ENCODE results near the gene TRMT10C. TPM values are rescaled to one million over a fixed set of nuclear protein-coding genes. Genes with fewer than 3 reads are reported as not detected.
"Not testable (repeated sequence)": the region's sequence is repeated elsewhere in the genome, so short reads cannot be mapped to it uniquely, and the experiment has no call there.

TRMT10C gene
- total RNA-seq (2014; rRNA removed; shearing (Covaris generic)), result 24.5 and 28.1 TPM in 2 replicates

DNA sequence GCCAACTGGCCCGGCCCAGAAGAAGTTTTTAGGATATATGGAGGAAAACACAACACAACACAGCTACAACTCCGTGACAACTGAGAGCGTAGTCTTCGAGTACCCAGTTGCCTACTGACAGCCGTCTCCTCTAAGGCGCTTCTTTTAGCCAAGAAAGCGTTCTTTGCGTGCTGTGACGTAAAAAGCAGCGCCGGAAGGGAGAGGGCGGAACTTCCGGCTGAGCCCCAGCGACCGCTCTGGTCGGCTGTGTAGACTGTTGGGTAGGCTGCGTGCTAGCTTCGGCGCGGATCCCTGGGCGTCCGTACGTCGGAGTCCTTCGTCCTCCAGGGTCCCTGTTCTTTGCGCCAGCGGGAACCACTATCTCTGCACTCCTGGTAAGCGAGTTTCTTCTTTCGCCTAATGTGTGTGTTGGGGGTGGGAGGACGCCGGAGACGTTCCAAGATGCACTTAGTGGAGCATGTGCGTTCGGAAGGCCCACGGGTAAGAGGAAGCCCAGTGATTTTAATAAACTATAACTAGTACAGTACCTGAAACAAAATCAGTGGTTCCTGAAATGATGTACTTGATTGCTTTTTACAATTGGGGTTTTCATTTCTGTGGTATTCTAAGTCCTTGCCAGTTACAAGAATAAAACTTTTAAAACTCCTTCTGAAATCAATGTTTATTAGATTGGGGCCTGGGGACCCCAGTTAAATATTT is at the start of gene TRMT10C:
Gene TRMT10C (plus strand): TSS at position 239 of the 699 bp plus-strand sequence. CDS start 2,914 bp downstream, outside the sequence.
- DNase-seq (ENCODE audit: low spot score), result peak; percentile 98

DNA sequence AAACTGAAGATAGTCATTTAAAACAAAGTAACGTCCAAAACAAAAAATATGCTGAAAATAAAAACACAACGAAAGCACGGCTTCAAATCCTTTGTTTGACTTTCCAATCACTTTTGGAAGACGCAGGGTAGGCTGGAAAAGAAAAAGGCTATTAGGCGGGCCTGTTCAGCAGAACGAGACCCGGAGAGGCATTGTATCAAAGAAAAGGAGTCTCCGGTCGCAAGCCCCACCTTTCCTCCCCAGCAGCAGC is 49.3 kb upstream of the TRMT10C start:
- DNase-seq (ENCODE audit: low spot score), result no peak

GRCh38 chr3:101512646-101513418 is 48.8 kb upstream of the TRMT10C start, which contains the start of gene SENP7:
TSS of gene SENP7 (minus strand) at chr3:101513212. CDS start at chr3:101513130, 82 bp downstream.
- DNase-seq (ENCODE audit: low spot score), result peak; percentile 85

DNA sequence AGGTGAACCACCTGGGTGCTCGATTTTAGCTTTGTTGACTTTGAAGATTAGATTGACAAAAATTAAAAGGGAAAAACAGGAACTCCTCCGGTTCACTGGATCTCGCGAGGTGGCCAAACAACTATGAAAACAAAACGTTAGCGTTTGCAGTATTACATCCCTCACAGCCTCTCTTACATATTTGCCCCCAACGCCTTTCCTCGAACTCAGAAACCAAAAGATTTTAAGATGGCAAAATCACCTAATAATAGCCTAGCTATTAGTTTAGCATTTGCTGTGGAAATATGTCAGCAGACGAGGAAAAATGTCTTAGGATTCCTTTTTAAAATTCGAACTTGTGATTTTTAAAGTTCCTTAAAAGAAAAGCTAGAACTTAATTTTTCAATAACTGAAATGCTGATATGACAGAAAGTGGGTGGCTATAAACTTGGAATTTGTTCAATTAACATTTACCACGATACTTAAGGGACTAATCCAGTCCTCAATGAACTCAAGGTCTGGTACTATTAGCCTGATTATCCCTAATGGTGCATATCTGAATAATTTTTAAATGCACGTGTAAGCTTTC is 48.2 kb upstream of the TRMT10C start:
- DNase-seq (ENCODE audit: low spot score), result peak; percentile 11

- DNase-seq (ENCODE audit: low spot score), result no peak
Observed at GRCh38 chr3:101518421-101518871, 43.2 kb upstream of the TRMT10C start.

GRCh38 chr3:101519685-101520365 is 41.8 kb upstream of the TRMT10C start:
- peak; percentile 10 for DNase-seq (ENCODE audit: low spot score)

DNA sequence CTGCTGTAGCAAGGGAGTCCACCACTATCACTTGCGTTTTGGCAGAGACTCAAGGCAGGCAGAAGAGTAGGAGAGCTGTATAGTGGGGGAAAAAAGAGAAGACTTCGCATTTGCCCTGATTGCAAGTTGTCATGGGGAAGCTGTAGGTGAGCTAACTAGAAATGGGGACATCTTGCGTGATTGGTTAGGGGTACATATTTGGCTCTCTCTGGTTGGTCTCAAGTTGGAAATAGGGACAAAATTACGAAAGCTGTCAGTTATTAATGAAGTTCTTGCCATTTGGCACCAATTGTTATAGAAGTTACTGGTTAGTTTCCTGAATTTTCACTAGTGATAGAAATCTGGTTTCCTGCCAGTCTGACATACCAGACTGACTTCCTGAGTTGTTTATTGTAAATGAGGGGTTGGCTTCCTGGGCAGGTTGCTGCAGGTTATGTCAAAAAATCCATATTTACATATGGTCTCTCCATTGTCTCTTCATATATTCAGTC is 40.4 kb upstream of the TRMT10C start:
- no peak for DNase-seq (ENCODE audit: low spot score)

DNA sequence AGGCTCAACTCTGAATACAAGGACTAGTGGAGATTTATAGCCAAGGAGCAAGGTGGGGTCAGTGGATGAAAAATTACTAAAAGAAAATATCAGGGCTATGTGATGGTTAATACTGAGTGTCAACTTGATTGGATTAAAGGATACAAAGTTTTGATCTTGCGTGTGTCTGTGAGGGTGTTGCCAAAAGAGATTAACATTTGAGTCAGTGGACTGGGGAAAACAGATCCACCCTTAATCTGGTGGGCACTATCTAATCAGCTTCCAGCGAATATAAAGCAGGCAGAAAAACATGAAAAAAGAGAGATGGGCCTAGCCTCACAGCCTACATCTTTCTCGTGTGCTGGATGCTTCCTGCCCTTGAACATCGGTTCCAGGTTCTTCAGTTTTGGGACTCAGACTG is 34.2 kb upstream of the TRMT10C start:
- no peak for DNase-seq (ENCODE audit: low spot score)

GRCh38 chr3:101527906-101528305 is 33.8 kb upstream of the TRMT10C start:
- no peak for DNase-seq (ENCODE audit: low spot score)

GRCh38 chr3:101529816-101530685 is 31.6 kb upstream of the TRMT10C start:
- DNase-seq (ENCODE audit: low spot score), result no peak

DNA sequence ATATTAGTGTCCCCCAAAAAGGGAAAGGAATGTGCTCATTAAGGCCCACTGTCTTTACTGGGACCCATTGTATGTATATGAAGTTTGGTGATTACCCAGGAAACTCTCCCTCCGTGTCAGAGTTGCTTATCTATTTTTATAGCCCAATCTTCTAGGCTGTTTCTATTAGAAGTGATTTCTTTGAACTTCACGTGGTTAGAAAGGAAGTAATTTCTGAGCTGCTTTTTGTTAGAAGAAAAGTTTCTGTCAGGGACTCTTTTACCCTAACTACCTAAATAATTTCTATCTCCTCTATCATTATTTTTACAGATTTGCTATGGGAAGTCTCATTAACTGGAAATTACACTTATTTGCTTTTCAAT is 31.0 kb upstream of the TRMT10C start:
- DNase-seq (ENCODE audit: low spot score), result no peak

GRCh38 chr3:101531473-101532086 is 30.1 kb upstream of the TRMT10C start:
- no peak for DNase-seq (ENCODE audit: low spot score)

- no peak for DNase-seq (ENCODE audit: low spot score)
Observed at GRCh38 chr3:101532783-101533602, 28.7 kb upstream of the TRMT10C start.

- DNase-seq (ENCODE audit: low spot score), result no peak
Observed at GRCh38 chr3:101533603-101533968, 28.1 kb upstream of the TRMT10C start.

GRCh38 chr3:101535221-101535620 is 26.4 kb upstream of the TRMT10C start:
- DNase-seq (ENCODE audit: low spot score), result no peak

DNA sequence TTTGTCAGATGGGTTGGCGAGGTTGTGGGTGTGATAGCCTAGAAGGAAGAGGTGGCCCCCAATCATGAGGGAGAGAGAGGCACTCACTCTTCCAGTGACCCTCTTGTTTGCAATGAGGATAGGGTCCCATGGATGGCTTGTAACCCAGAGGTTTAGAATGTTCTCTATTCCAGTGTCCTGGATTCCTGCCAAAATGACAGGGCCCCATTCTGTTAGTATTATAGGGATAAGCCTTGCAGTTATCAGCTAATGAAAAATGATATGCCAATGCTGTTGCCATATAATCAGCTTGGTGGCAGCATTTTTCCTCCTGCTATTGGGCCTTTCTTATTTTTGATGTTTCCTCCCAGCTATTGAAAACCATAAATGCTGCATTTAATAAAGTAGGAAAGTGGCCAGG is 25.4 kb upstream of the TRMT10C start:
- no peak for DNase-seq (ENCODE audit: low spot score)

GRCh38 chr3:101536955-101537354 is 24.7 kb upstream of the TRMT10C start:
- not testable (repeated sequence) for DNase-seq (ENCODE audit: low spot score)

DNA sequence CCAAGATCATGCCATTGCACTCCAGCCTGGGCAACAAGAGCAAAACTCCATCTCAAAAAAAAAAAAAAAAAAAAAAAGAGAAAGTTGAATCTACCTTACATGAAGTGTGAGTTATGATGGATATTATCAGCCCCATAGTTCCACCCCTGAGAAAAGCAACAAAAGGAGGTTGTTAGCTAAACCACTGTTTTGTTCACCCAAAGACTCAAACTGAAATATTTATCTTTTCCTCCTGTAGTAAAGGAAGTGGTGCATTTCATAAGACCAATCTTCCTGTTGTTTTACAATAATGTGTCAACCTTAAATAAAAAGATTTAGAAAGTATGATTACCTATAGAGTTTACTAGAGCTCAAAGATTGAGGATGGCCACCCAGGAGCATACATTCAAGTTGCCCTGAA is 18.7 kb upstream of the TRMT10C start:
- no peak for DNase-seq (ENCODE audit: low spot score)

GRCh38 chr3:101544161-101544850 is 17.4 kb upstream of the TRMT10C start:
- no peak for DNase-seq (ENCODE audit: low spot score)

Data from HT-29 (cell line).